ENCODE data around the gene SEC24C. TPM values are rescaled to one million over a fixed set of nuclear protein-coding genes. Genes with fewer than 3 reads are reported as not detected.
A peak's percentile ranks its signal among the peaks of the same experiment; 100 is the strongest.

The SEC24C gene
- total RNA-seq, 1 donor from 2014 or later: 119 TPM

GRCh38 chr10:73815719-73816030 is 71.5 kb downstream of the SEC24C start:
- intact Hi-C loops (cut with micrococcal nuclease): no loop called here
- H3K4me1 Mint-ChIP-seq (ENCODE audit: low read depth): peaks cover 1% of the 10 kb centered on the region
- no peak overlapping the region for H3K27ac Mint-ChIP-seq
- no peak for DNase-seq (ENCODE audit: low spot score)
- H3K9me3 Mint-ChIP-seq: no peaks in the 10 kb centered on the region
- H3K27me3 Mint-ChIP-seq (ENCODE audit: low read depth): no peaks in the 10 kb centered on the region
- peaks cover 34% of the 10 kb centered on the region for H3K36me3 Mint-ChIP-seq (ENCODE audit: low read depth)
- no peak overlapping the region for H3K4me3 Mint-ChIP-seq (ENCODE audit: low read depth)

GRCh38 chr10:73816917-73817729 is 73.0 kb downstream of the SEC24C start:
- no peaks in the 10 kb centered on the region for H3K9me3 Mint-ChIP-seq

GRCh38 chr10:73817826-73818225 is 73.7 kb downstream of the SEC24C start:
- intact Hi-C loops (cut with micrococcal nuclease): no loop called here
- no peak for DNase-seq (ENCODE audit: low spot score)
- H3K36me3 Mint-ChIP-seq (ENCODE audit: low read depth): peaks cover 42% of the 10 kb centered on the region
- no peaks in the 10 kb centered on the region for H3K27me3 Mint-ChIP-seq (ENCODE audit: low read depth)
- H3K27ac Mint-ChIP-seq: no peak overlapping the region
- no peaks in the 10 kb centered on the region for H3K4me1 Mint-ChIP-seq (ENCODE audit: low read depth)
- H3K9me3 Mint-ChIP-seq: no peaks in the 10 kb centered on the region
- H3K4me3 Mint-ChIP-seq (ENCODE audit: low read depth): no peak overlapping the region

More at GRCh38 chr10:73816917-73817729, 73.0 kb downstream of the SEC24C start:
- peaks cover 41% of the 10 kb centered on the region for H3K36me3 Mint-ChIP-seq (ENCODE audit: low read depth)
- H3K27ac Mint-ChIP-seq: no peak overlapping the region
- H3K4me1 Mint-ChIP-seq (ENCODE audit: low read depth): peaks cover 1% of the 10 kb centered on the region
- H3K27me3 Mint-ChIP-seq (ENCODE audit: low read depth): no peaks in the 10 kb centered on the region
- DNase-seq (ENCODE audit: low spot score): no peak
- H3K4me3 Mint-ChIP-seq (ENCODE audit: low read depth): no peak overlapping the region
- intact Hi-C loops (cut with micrococcal nuclease): no loop called here

GRCh38 chr10:73818402-73818801 is 74.2 kb downstream of the SEC24C start:
- no peaks in the 10 kb centered on the region for H3K4me1 Mint-ChIP-seq (ENCODE audit: low read depth)
- no peak overlapping the region for H3K27ac Mint-ChIP-seq
- no peaks in the 10 kb centered on the region for H3K9me3 Mint-ChIP-seq
- intact Hi-C loops (cut with micrococcal nuclease): no loop called here
- no peak overlapping the region for H3K4me3 Mint-ChIP-seq (ENCODE audit: low read depth)
- no peak for DNase-seq (ENCODE audit: low spot score)
- peaks cover 37% of the 10 kb centered on the region for H3K36me3 Mint-ChIP-seq (ENCODE audit: low read depth)
- H3K27me3 Mint-ChIP-seq (ENCODE audit: low read depth): no peaks in the 10 kb centered on the region

- intact Hi-C loops (cut with micrococcal nuclease): no loop called here
- Mint-ChIP-seq H3K27me3 (ENCODE audit: low read depth) (no peaks in the 10 kb centered on the region), H3K4me3 (ENCODE audit: low read depth) (no peak overlapping the region), H3K4me1 (ENCODE audit: low read depth) (no peaks in the 10 kb centered on the region), H3K9me3 (no peaks in the 10 kb centered on the region), H3K27ac (peak overlapping the region; percentile 28), H3K36me3 (ENCODE audit: low read depth) (peaks cover 39% of the 10 kb centered on the region)
- no peak for DNase-seq (ENCODE audit: low spot score)
Observed at GRCh38 chr10:73819081-73819480, 74.9 kb downstream of the SEC24C start.

GRCh38 chr10:73819513-73820093 is 75.4 kb downstream of the SEC24C start:
- H3K36me3 Mint-ChIP-seq (ENCODE audit: low read depth): peaks cover 41% of the 10 kb centered on the region
- DNase-seq (ENCODE audit: low spot score): no peak
- intact Hi-C loops (cut with micrococcal nuclease): no loop called here
- no peaks in the 10 kb centered on the region for H3K27me3 Mint-ChIP-seq (ENCODE audit: low read depth)
- H3K4me3 Mint-ChIP-seq (ENCODE audit: low read depth): no peak overlapping the region
- no peak overlapping the region for H3K27ac Mint-ChIP-seq
- H3K4me1 Mint-ChIP-seq (ENCODE audit: low read depth): no peaks in the 10 kb centered on the region
- no peaks in the 10 kb centered on the region for H3K9me3 Mint-ChIP-seq

Other genes starting within 250 kb of the SEC24C start
- 45.4 and 46.0 TPM in 2 replicates for gene PPP3CB, start 248.3 kb upstream of the SEC24C start, total RNA-seq
- gene USP54, start 153.0 kb upstream of the SEC24C start, total RNA-seq: 5.4 and 5.7 TPM in 2 replicates
- not detected in 2 replicates for gene MYOZ1, start 102.9 kb upstream of the SEC24C start, total RNA-seq
- 0.05 TPM in 1 of 2 replicates, not detected in the other for gene SYNPO2L, start 88.3 kb upstream of the SEC24C start, total RNA-seq
- gene AGAP5, start 46.3 kb upstream of the SEC24C start, total RNA-seq: 18.2 and 18.8 TPM in 2 replicates
- gene CHCHD1, start 37.7 kb downstream of the SEC24C start, total RNA-seq: 33.0 and 35.2 TPM in 2 replicates
- gene ZSWIM8, start 41.2 kb downstream of the SEC24C start, total RNA-seq: 50.0 and 55.3 TPM in 2 replicates
- gene NDST2, start 67.2 kb downstream of the SEC24C start, total RNA-seq: 46.5 and 46.9 TPM in 2 replicates
- 25.8 and 26.4 TPM in 2 replicates for gene CAMK2G, start 130.2 kb downstream of the SEC24C start, total RNA-seq
- gene PLAU, start 166.8 kb downstream of the SEC24C start, total RNA-seq: 1.7 and 1.8 TPM in 2 replicates

Data from activated T-helper 2 cell treated with anti-CD3 and anti-CD28 coated beads, Interferon-gamma antibody, Interleukin-2, Interleukin-4, amounts not matched to agents 10 μg/mL and 5 μg/mL and 100 μg/mL, durations not matched to agents 14 hours and 24 hours and 36 hours (primary cell).